Measurements from ENCODE around the gene TRPM2. TPM values are rescaled to one million over a fixed set of nuclear protein-coding genes. Genes with fewer than 3 reads are reported as not detected.
"Not testable (repeated sequence)": the region's sequence is repeated elsewhere in the genome, so short reads cannot be mapped to it uniquely, and the experiment has no call there.

TRPM2 gene
- total RNA-seq, 4 donors from 2014 or later, result 0.29 to 3.1 (median 1.8) TPM

DNA sequence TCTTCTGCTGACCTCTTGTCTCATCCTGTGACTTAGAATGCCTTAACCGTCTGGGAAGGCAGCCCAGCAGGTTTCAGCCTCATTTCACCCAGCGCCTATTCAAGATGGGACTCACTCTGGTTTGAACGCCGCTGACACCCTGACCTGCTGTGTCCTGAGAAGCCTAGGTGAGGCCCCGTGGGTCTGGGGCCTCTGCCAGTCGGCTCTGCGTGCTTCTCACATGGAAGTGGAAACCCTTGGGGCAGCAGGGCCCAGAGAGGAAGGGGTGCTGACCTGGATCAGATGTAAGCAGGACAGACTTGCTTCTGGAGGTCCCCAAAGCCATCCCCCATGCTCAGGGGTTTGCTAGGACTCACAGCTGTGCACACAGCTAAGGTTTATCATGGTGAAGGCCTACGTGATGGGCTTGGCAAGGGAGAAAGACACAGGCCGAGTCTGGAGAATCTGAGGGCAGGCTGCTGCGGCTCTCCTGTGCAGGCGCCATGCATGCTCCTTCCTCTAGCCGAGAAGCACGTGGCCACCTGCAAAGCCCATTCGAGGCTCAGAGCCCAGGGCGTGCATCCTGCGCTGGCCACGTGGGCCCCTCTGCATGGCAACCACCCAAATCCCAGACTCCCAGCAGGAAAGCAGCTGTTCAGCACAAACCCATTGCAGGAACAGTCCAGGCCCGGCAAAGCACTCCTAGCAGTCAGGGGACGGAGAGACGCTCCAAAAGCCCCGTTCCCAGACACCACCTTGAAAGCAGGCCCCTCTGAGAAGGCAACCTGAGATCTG is 3.8 kb downstream of the TRPM2 start:
- Histone ChIP-seq H3K27ac (no peak overlapping the region), H3K4me3 (no peak overlapping the region), H3K36me3 (no peaks in the 10 kb centered on the region), H3K9me3 (no peaks in the 10 kb centered on the region), H3K27me3 (no peaks in the 10 kb centered on the region), H3K4me1 (no peaks in the 10 kb centered on the region)
- TF ChIP-seq POLR2A (IDR thresholded peaks at IDR 0.05), result no peak
- TF ChIP-seq CTCF (IDR thresholded peaks at IDR 0.05), result no peak
- DNase-seq, result no peak
- intact Hi-C loops (cut with DNase I; ENCODE audit: low total_unique reads), result no loop called here

- Histone ChIP-seq H3K9me3 (no peaks in the 10 kb centered on the region), H3K36me3 (no peaks in the 10 kb centered on the region), H3K27ac (no peak overlapping the region), H3K4me1 (no peaks in the 10 kb centered on the region), H3K4me3 (no peak overlapping the region), H3K27me3 (no peaks in the 10 kb centered on the region)
- TF ChIP-seq CTCF (IDR thresholded peaks at IDR 0.05) (no peak), POLR2A (IDR thresholded peaks at IDR 0.05) (no peak)
- intact Hi-C loops (cut with DNase I; ENCODE audit: low total_unique reads), result no loop called here
- no peak for DNase-seq
These were observed 6.0 kb downstream of the TRPM2 start for GRCh38 chr21:44359396-44359795.

- TF ChIP-seq CTCF (IDR thresholded peaks at IDR 0.05), result no peak
- no peak for TF ChIP-seq POLR2A (IDR thresholded peaks at IDR 0.05)
- Histone ChIP-seq H3K4me3 (no peak overlapping the region), H3K9me3 (no peaks in the 10 kb centered on the region), H3K27ac (no peak overlapping the region), H3K36me3 (no peaks in the 10 kb centered on the region), H3K4me1 (no peaks in the 10 kb centered on the region), H3K27me3 (no peaks in the 10 kb centered on the region)
- DNase-seq, result no peak
- intact Hi-C loops (cut with DNase I; ENCODE audit: low total_unique reads), result no loop called here
These were observed 6.7 kb downstream of the TRPM2 start for GRCh38 chr21:44360159-44360558.

DNA sequence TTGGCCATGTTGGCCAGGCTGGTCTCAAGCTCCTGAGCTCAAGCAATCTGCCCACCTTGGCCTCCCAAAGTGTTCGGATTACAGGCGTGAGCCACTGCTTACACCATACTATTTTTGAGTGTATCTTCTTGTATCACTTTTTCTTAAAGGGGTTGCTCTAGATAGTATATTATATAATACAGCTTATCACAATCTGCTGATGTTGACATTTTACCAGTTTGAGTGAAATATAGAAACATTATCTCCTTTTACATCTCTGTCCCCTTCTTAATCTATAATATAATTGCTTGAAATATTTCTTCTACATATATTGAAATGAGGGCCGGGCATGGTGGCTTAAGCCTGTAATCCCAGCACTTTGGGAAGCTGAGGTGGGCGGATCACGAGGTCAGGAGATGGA is 8.5 kb downstream of the TRPM2 start:
- DNase-seq; H3K4me3 ChIP-seq; H3K9me3 ChIP-seq; H3K27me3 ChIP-seq; intact Hi-C loops (cut with DNase I; ENCODE audit: low total_unique reads); H3K27ac ChIP-seq; H3K36me3 ChIP-seq; H3K4me1 ChIP-seq: not testable (repeated sequence)

GRCh38 chr21:44363278-44363677 is 9.9 kb downstream of the TRPM2 start:
- Histone ChIP-seq H3K27me3 (no peaks in the 10 kb centered on the region), H3K27ac (no peak overlapping the region), H3K4me1 (no peaks in the 10 kb centered on the region), H3K9me3 (no peaks in the 10 kb centered on the region), H3K36me3 (no peaks in the 10 kb centered on the region), H3K4me3 (no peak overlapping the region)
- TF ChIP-seq POLR2A (IDR thresholded peaks at IDR 0.05), result no peak
- TF ChIP-seq CTCF (IDR thresholded peaks at IDR 0.05), result no peak
- no peak for DNase-seq
- intact Hi-C loops (cut with DNase I; ENCODE audit: low total_unique reads), result no loop called here
